Measurements from ENCODE around the gene BMI1.
"Not testable (repeated sequence)": the region's sequence is repeated elsewhere in the genome, so short reads cannot be mapped to it uniquely, and the experiment has no call there.

DNA sequence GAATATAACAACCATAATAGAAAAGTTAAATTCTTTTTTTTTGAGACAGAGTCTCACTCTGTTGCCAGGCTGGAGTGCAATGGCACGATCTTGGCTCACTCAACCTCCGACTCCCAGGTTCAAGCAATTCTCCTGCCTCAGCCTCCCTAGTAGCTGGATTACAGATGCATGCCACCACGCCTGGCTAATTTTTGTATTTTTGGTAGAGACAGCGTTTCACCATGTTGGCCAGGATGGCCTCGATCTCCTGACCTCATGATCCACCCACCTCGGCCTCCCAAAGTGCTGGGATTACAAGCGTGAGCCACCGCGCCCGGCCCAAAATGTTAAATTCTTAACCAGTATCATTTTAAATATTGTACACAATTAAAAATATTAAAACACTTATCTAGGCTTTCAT is 10.9 kb upstream of the BMI1 start:
- TF ChIP-seq, protein P1, sequence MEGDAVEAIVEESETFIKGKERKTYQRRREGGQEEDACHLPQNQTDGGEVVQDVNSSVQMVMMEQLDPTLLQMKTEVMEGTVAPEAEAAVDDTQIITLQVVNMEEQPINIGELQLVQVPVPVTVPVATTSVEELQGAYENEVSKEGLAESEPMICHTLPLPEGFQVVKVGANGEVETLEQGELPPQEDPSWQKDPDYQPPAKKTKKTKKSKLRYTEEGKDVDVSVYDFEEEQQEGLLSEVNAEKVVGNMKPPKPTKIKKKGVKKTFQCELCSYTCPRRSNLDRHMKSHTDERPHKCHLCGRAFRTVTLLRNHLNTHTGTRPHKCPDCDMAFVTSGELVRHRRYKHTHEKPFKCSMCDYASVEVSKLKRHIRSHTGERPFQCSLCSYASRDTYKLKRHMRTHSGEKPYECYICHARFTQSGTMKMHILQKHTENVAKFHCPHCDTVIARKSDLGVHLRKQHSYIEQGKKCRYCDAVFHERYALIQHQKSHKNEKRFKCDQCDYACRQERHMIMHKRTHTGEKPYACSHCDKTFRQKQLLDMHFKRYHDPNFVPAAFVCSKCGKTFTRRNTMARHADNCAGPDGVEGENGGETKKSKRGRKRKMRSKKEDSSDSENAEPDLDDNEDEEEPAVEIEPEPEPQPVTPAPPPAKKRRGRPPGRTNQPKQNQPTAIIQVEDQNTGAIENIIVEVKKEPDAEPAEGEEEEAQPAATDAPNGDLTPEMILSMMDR (IDR thresholded peaks at IDR 0.05; ENCODE audit: low read length) = not testable (repeated sequence)
- TF ChIP-seq EZH2 (optimal IDR thresholded peaks at IDR 0.05; ENCODE audit: low read depth, low read length) = not testable (repeated sequence)

Data from MM.1S (cell line).